Kidney (tissue), 14 donors: ENCODE data around the gene ANKS1B. TPM values are rescaled to one million over a fixed set of nuclear protein-coding genes. Genes with fewer than 3 reads are reported as not detected.

Experiments
- DNase-seq, 5 donors: peaks; one replicate each; pipeline ENCODE4 v3.0.0-alpha.2; 2013 to 2020
- FAIRE-seq: peaks from 2 replicates; lab custom pipeline; 2012; peaks lifted over from hg19 to GRCh38; lab: Jason Lieb, UNC
- H3K27ac ChIP-seq, 2 donors: one replicate each; pipeline ENCODE4 v1.7.0; 2013; ENCODE audit warnings: low read depth in 2 of 2, low read length in 2 of 2, inconsistent platforms in 1 of 2
- H3K27me3 ChIP-seq: one replicate; pipeline ENCODE4 v1.7.1; 2013; ENCODE audit warnings: low read length, inconsistent platforms; ENCODE audit not compliant: control insufficient read depth, insufficient read depth
- H3K36me3 ChIP-seq, 3 donors: one replicate each; pipeline versions ENCODE4 v1.7.0 to v1.7.1; 2013; ENCODE audit warnings: low read length in 3 of 3, control low read depth in 1 of 3, inconsistent platforms in 1 of 3; ENCODE audit not compliant: insufficient read depth in 3 of 3, control insufficient read depth in 2 of 3
- H3K4me1 ChIP-seq, 3 donors: one replicate each; pipeline versions ENCODE4 v1.7.0 to v1.7.1; 2013; ENCODE audit warnings: low read length in 3 of 3, inconsistent platforms in 1 of 3, low read depth in 1 of 3; ENCODE audit not compliant: control insufficient read depth in 2 of 3, insufficient read depth in 2 of 3
- H3K4me3 ChIP-seq, 3 donors: one replicate each; pipeline versions ENCODE4 v1.7.0 to v1.8.1; 2013; ENCODE audit warnings: low read length in 3 of 3, control low read depth in 1 of 3, inconsistent platforms in 1 of 3
- H3K9ac ChIP-seq, 3 donors: one replicate each; pipeline versions ENCODE4 v1.7.0 to v1.7.1; 2013; ENCODE audit warnings: low read length in 3 of 3, control low read depth in 1 of 3, inconsistent platforms in 1 of 3
- H3K9me3 ChIP-seq, 3 donors: one replicate each; pipeline versions ENCODE4 v1.7.0 to v1.7.1; 2013; ENCODE audit warnings: low read length in 3 of 3, control low read depth in 1 of 3, inconsistent platforms in 1 of 3; ENCODE audit not compliant: control insufficient read depth in 2 of 3, insufficient read depth in 1 of 3
- CTCF ChIP-seq: IDR thresholded peaks from 3 replicates; pipeline ENCODE4 v1.5.1; 2012; ENCODE audit warnings: mild to moderate bottlenecking, moderate library complexity, borderline replicate concordance; ENCODE audit not compliant: insufficient read depth; ENCODE audit errors: extremely low read depth
- intact Hi-C: fragments of 100-400 bp; cut with DNase I; formaldehyde crosslinking; loops from one replicate; pipeline ENCODE4 v1.11.1; 2022
- polyA plus RNA-seq: library from polyadenylated mRNA; stranded (reverse); fragments of 350-450 nt; fragmentation: Illumina TruSeq; extraction: RNeasy Lipid Tissue Mini Kit (QIAGEN cat#74804); gene quantifications from one replicate; pipeline ENCODE4 v1.2.3, GENCODE V29; 2014; ENCODE audit warnings: low read depth, low replicate concordance; ENCODE audit not compliant: insufficient read depth
- total RNA-seq: library from RNA; stranded (reverse); fragmentation: NEBNext Ultra II Directional; extraction: Animal tissue kit (Norgen Biotek cat#: 25700); gene quantifications from one replicate; pipeline ENCODE4 v1.2.1, GENCODE V29; 2021
- donor health status: control.
- donor health status: control.
- donor health status: control.
- donor health status: control.
- donor health status: control.
- donor health status: DM: yes; HTN: yes; CAD: no.
- donor health status: Normal renal cell carcinoma (clear cell type).

ANKS1B gene
- total and polyA plus RNA-seq, 2 donors from 2014 or later: 1.7 to 5.8 TPM

GRCh38 chr12:99413751-99414150 lies 571.0 kb downstream of the ANKS1B start:
- Histone ChIP-seq H3K36me3 (no peaks in the 10 kb centered on the region), H3K27me3 (no peaks in the 10 kb centered on the region), H3K4me1 (no peaks in the 10 kb centered on the region), H3K9ac (no peak overlapping the region), H3K4me3 (no peak overlapping the region), H3K27ac (no peak overlapping the region), H3K9me3 (no peaks in the 10 kb centered on the region)
- DNase-seq (no peak), FAIRE-seq (no peak)
- intact Hi-C loops: no loop called here
- no peak for TF ChIP-seq CTCF

- Histone ChIP-seq H3K9me3 (no peaks in the 10 kb centered on the region), H3K36me3 (no peaks in the 10 kb centered on the region), H3K9ac (no peak overlapping the region), H3K27me3 (no peaks in the 10 kb centered on the region), H3K4me1 (no peaks in the 10 kb centered on the region), H3K27ac (no peak overlapping the region), H3K4me3 (no peak overlapping the region)
- TF ChIP-seq CTCF: no peak
- intact Hi-C loops: no loop called here
- DNase-seq (no peak), FAIRE-seq (no peak)
Observed at GRCh38 chr12:99393763-99394162, 591.0 kb downstream of the ANKS1B start.

- H3K9ac ChIP-seq: no peak overlapping the region
- no peaks in the 10 kb centered on the region for H3K4me1 ChIP-seq
- intact Hi-C loops: no loop called here
- DNase-seq: no peak
- H3K27me3 ChIP-seq: no peaks in the 10 kb centered on the region
- H3K9me3 ChIP-seq: no peaks in the 10 kb centered on the region
- H3K36me3 ChIP-seq: no peaks in the 10 kb centered on the region
- no peak overlapping the region for H3K4me3 ChIP-seq
- no peak for FAIRE-seq
- no peak overlapping the region for H3K27ac ChIP-seq
- TF ChIP-seq CTCF: no peak
Observed at GRCh38 chr12:99392091-99392850, 592.5 kb downstream of the ANKS1B start.
